HG03439 (cell line): ENCODE measurements around the gene ANO8.

Experiments used
- ATAC-seq: cut with Tn5 transposase; IDR thresholded peaks from one replicate; pipeline ENCODE4 v1.9.1; 2021; ENCODE audit warnings: mild to moderate bottlenecking, moderate library complexity; ENCODE audit not compliant: unreplicated experiment

Gene ANO8

GRCh38 chr19:17348700-17349099, 14.0 kb upstream of the ANO8 start:
- ATAC-seq, result no peak

- no peak for ATAC-seq
These were observed 13.2 kb upstream of the ANO8 start for GRCh38 chr19:17347877-17348276.

- ATAC-seq, result no peak
These were observed 12.7 kb upstream of the ANO8 start for GRCh38 chr19:17347361-17347760.

GRCh38 chr19:17346109-17346671, 11.5 kb upstream of the ANO8 start:
- no peak for ATAC-seq

- no peak for ATAC-seq
These were observed 7.2 kb upstream of the ANO8 start for GRCh38 chr19:17341845-17342244.

GRCh38 chr19:17341386-17341785, 6.7 kb upstream of the ANO8 start:
- no peak for ATAC-seq

GRCh38 chr19:17340871-17341357, 6.3 kb upstream of the ANO8 start:
- ATAC-seq, result no peak

GRCh38 chr19:17340302-17340870, 5.7 kb upstream of the ANO8 start:
- no peak for ATAC-seq

- ATAC-seq, result no peak
These were observed 4.6 kb upstream of the ANO8 start for GRCh38 chr19:17339088-17339741.

- no peak for ATAC-seq
These were observed 3.9 kb upstream of the ANO8 start for GRCh38 chr19:17338433-17339078.

- no peak for ATAC-seq
These were observed 3.2 kb upstream of the ANO8 start for GRCh38 chr19:17337675-17338432.

- ATAC-seq, result peak; percentile 70
These were observed 2.4 kb upstream of the ANO8 start, which contains the start of gene GTPBP3 for GRCh38 chr19:17336872-17337674. GTPBP3 (plus strand) TSS chr19:17337553; CDS start chr19:17337612, 59 bp downstream.

GRCh38 chr19:17335575-17335974, 920 bp upstream of the ANO8 start:
- no peak for ATAC-seq

GRCh38 chr19:17333611-17334413, 843 bp downstream of the ANO8 start:
- ATAC-seq, result no peak

- ATAC-seq, result no peak
These were observed 1.7 kb downstream of the ANO8 start for GRCh38 chr19:17332677-17333581.

- no peak for ATAC-seq
These were observed 2.3 kb downstream of the ANO8 start for GRCh38 chr19:17332360-17332676.

- ATAC-seq, result no peak
These were observed 3.6 kb downstream of the ANO8 start for GRCh38 chr19:17331045-17331558.

- no peak for ATAC-seq
These were observed 4.2 kb downstream of the ANO8 start for GRCh38 chr19:17330262-17331044.
